ENCODE data around the gene BMPR1B.

The BMPR1B gene

GRCh38 chr4:94767446-94767845, 9.7 kb downstream of the BMPR1B start:
- TF ChIP-seq, protein P1, sequence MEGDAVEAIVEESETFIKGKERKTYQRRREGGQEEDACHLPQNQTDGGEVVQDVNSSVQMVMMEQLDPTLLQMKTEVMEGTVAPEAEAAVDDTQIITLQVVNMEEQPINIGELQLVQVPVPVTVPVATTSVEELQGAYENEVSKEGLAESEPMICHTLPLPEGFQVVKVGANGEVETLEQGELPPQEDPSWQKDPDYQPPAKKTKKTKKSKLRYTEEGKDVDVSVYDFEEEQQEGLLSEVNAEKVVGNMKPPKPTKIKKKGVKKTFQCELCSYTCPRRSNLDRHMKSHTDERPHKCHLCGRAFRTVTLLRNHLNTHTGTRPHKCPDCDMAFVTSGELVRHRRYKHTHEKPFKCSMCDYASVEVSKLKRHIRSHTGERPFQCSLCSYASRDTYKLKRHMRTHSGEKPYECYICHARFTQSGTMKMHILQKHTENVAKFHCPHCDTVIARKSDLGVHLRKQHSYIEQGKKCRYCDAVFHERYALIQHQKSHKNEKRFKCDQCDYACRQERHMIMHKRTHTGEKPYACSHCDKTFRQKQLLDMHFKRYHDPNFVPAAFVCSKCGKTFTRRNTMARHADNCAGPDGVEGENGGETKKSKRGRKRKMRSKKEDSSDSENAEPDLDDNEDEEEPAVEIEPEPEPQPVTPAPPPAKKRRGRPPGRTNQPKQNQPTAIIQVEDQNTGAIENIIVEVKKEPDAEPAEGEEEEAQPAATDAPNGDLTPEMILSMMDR (IDR thresholded peaks at IDR 0.05), result no peak
- no peak overlapping the region for H3K27ac ChIP-seq
- no peak for DNase-seq (ENCODE audit: low spot score)

GRCh38 chr4:94782707-94783106, 25.0 kb downstream of the BMPR1B start:
- TF ChIP-seq, protein P1 (IDR thresholded peaks at IDR 0.05), result no peak
- H3K4me3 ChIP-seq, result no peak overlapping the region
- no peak for DNase-seq (ENCODE audit: low spot score)
- no peak overlapping the region for H3K27ac ChIP-seq

More at GRCh38 chr4:94767446-94767845, 9.7 kb downstream of the BMPR1B start:
- no peak overlapping the region for H3K4me3 ChIP-seq

- DNase-seq (ENCODE audit: low spot score), result no peak
- no peak overlapping the region for H3K27ac ChIP-seq
- TF ChIP-seq, protein P1 (IDR thresholded peaks at IDR 0.05), result no peak
- H3K4me3 ChIP-seq, result no peak overlapping the region
Observed at GRCh38 chr4:94791701-94792100, 33.9 kb downstream of the BMPR1B start.

GRCh38 chr4:94798808-94799207, 41.1 kb downstream of the BMPR1B start:
- no peak for DNase-seq (ENCODE audit: low spot score)
- Histone ChIP-seq H3K4me3 (no peak overlapping the region), H3K27ac (no peak overlapping the region)
- TF ChIP-seq, protein P1 (IDR thresholded peaks at IDR 0.05), result no peak

DNA sequence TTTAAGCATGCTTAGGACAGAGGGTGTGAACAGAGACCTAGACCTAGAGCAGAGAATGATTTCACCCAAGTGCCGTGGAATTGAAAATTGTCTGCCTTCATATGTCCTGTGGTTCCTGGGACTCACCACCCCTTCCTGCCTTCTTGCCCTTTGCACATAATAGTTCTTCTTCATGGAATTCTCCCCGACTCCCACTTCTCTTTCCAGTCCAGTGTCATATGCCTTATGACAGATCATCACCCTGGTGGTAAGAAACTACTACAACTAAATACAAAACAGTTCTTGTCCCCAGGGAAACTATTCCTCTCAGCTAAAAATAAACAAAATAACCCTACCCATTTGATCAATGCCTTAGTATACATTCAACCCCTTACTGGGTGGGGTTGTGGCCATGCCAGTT, 43.3 kb downstream of the BMPR1B start:
- Histone ChIP-seq H3K27ac (no peak overlapping the region), H3K4me3 (no peak overlapping the region)
- no peak for DNase-seq (ENCODE audit: low spot score)
- TF ChIP-seq, protein P1 (IDR thresholded peaks at IDR 0.05), result no peak

DNA sequence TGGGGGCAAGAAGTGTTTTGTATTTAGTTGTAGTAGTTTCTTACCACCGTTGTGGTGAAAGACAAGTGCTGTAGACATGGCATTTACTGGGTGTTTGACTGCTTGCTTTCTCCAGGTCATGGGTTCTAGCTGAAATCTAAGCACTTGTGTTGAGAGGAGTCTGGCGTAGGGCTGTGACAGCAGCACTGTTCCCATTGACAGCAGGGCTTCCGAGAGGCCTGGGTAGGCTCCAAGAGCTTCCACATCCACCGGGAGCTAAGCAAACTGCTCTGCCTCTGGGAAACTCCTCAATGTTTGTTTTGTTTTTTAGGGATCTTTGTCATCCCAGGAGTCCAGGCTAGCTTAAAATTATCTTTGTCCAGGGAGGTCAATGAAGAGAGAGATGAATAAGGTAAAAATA, 44.3 kb downstream of the BMPR1B start:
- Histone ChIP-seq H3K27ac (no peak overlapping the region), H3K4me3 (no peak overlapping the region)
- TF ChIP-seq, protein P1 (IDR thresholded peaks at IDR 0.05), result no peak
- DNase-seq (ENCODE audit: low spot score), result no peak

DNA sequence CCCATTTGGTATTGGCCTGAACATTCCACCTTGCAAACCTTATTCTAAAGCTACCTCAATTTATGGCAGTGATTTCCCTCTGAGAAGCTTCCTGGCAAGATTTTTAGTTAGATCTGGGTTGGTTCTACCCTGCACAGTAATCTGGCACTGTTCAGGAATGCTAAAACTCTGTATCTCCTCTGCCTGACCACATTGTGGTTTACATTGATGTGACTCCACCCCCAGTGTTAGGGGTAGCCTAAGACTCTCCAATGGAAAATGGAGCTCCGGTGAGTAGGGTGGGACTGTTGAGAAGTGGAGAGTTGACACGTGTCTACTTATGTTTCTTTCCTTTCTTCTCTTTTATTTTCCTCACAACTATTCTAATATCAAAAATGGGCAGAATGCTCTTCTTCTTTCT, 45.4 kb downstream of the BMPR1B start:
- TF ChIP-seq, protein P1 (IDR thresholded peaks at IDR 0.05), result no peak
- no peak for DNase-seq (ENCODE audit: low spot score)
- H3K4me3 ChIP-seq, result no peak overlapping the region
- H3K27ac ChIP-seq, result no peak overlapping the region

Data from coronary artery (tissue), 2 donors.